Fibroblast of pulmonary artery (primary cell): ENCODE results near the gene PEX14.
"Not testable (repeated sequence)": the region's sequence is repeated elsewhere in the genome, so short reads cannot be mapped to it uniquely, and the experiment has no call there.

Source experiments
- DNase-seq: peaks from one replicate; pipeline ENCODE4 v3.0.0-alpha.2; 2010; ENCODE audit warnings: low read depth
- H3K4me3 ChIP-seq: replicated peaks from 2 replicates; pipeline ENCODE4 v1.5.1; 2011; ENCODE audit warnings: low read depth, mild to moderate bottlenecking, control low read depth, low read length, moderate library complexity
- CTCF ChIP-seq: IDR thresholded peaks from 2 replicates; pipeline ENCODE4 v1.5.1; 2011; ENCODE audit warnings: mild to moderate bottlenecking, control low read depth, low read length, inconsistent platforms; ENCODE audit errors: missing control alignments

PEX14 gene

GRCh38 chr1:10495475-10495817 is 20.7 kb downstream of the PEX14 start:
- no peak for TF ChIP-seq CTCF
- DNase-seq, result no peak
- H3K4me3 ChIP-seq, result no peak overlapping the region

GRCh38 chr1:10495952-10496351 is 21.2 kb downstream of the PEX14 start:
- TF ChIP-seq CTCF, result no peak
- no peak overlapping the region for H3K4me3 ChIP-seq
- no peak for DNase-seq

GRCh38 chr1:10497109-10497508 is 22.4 kb downstream of the PEX14 start:
- no peak for DNase-seq
- no peak overlapping the region for H3K4me3 ChIP-seq
- no peak for TF ChIP-seq CTCF

GRCh38 chr1:10498231-10498630 is 23.5 kb downstream of the PEX14 start:
- no peak for DNase-seq
- no peak overlapping the region for H3K4me3 ChIP-seq
- no peak for TF ChIP-seq CTCF

GRCh38 chr1:10502206-10502605 is 27.5 kb downstream of the PEX14 start:
- DNase-seq, result no peak
- TF ChIP-seq CTCF, result no peak
- H3K4me3 ChIP-seq, result no peak overlapping the region

- no peak overlapping the region for H3K4me3 ChIP-seq
- no peak for DNase-seq
- TF ChIP-seq CTCF, result no peak
Observed at GRCh38 chr1:10504249-10504648, 29.5 kb downstream of the PEX14 start.

- DNase-seq, H3K4me3 ChIP-seq: not testable (repeated sequence)
Observed at GRCh38 chr1:10506046-10506676, 31.4 kb downstream of the PEX14 start.
